K562 (cell line): ENCODE measurements around the gene AGMO. TPM values are rescaled to one million over a fixed set of nuclear protein-coding genes. Genes with fewer than 3 reads are reported as not detected.

Experiments
- ATAC-seq: fragments of 200-7000 bp; cut with Tn5 transposase; 3 replicates; pipeline ENCODE4 v1.9.1; 2020; ENCODE audit warnings: moderate library complexity
- BruUV-seq: library from RNA; stranded (reverse); fragments of 400-500 nt; replicated peaks from 2 replicates; lab custom pipeline; 2021; lab: Mats Ljungman, UMichigan
- CTCF ChIA-PET: fragments of 300-600 bp; formaldehyde crosslinking; extraction: SDS; loops from one replicate; lab custom pipeline; 2021; ENCODE audit warnings: low intra/inter-chr PET ratio; lab: Yijun Ruan, JAX
- POLR2A ChIA-PET: fragments of 300-600, 350-650 bp; sonication (Branson Sonifier 250); formaldehyde crosslinking; extraction: SDS; loops from one replicate; lab custom pipeline; 2021; ENCODE audit warnings: antibody characterized with exemption, inconsistent platforms; lab: Yijun Ruan, JAX
- DNase-seq, 4 experiments: peaks; one replicate each; pipeline versions ENCODE4 v3.0.0 to v3.0.0-alpha.2; 2011 to 2018; ENCODE audit warnings: low spot score in 3 of 4, mixed read lengths in 3 of 4; ENCODE audit errors: extremely low read depth in 1 of 4
- FAIRE-seq: peaks from 2 replicates; lab custom pipeline; 2011; peaks lifted over from hg19 to GRCh38; lab: Jason Lieb, UNC
- H2AFZ ChIP-seq: 2 replicates; pipeline ENCODE4 v1.6.0; 2011; ENCODE audit warnings: low read depth, low read length, control low read depth, inconsistent platforms
- H3K27ac ChIP-seq: fragments of 200-600 bp; 3 replicates; pipeline ENCODE4 v1.8.0; 2011; ENCODE audit warnings: low read depth, mild to moderate bottlenecking, control low read depth, inconsistent platforms, low read length, moderate library complexity, mixed read lengths; ENCODE audit errors: extremely low read depth
- H3K27me3 ChIP-seq, 2 experiments: fragments of 300-600 bp in 1 of 2; 2 replicates in 1 of 2; 3 replicates in 1 of 2; pipeline versions ENCODE4 v1.6.0 to v1.8.0; 2011; ENCODE audit warnings: inconsistent platforms in 2 of 2, low read length in 2 of 2, mild to moderate bottlenecking in 1 of 2, mixed read lengths in 1 of 2, moderate library complexity in 1 of 2; ENCODE audit not compliant: control insufficient read depth in 2 of 2, insufficient read depth in 2 of 2
- H3K36me3 ChIP-seq: fragments of 300-600 bp; 3 replicates; pipeline ENCODE4 v1.8.0; 2011; ENCODE audit warnings: mild to moderate bottlenecking, low read length, inconsistent platforms; ENCODE audit not compliant: control insufficient read depth, insufficient read depth
- H3K4me1 ChIP-seq, 2 experiments: fragments of 200-600 bp in 1 of 2; replicated peaks in 1 of 2; 2 replicates in 1 of 2; 3 replicates in 1 of 2; pipeline versions ENCODE4 v1.5.1 to v1.8.0; 2011; ENCODE audit warnings: inconsistent platforms in 2 of 2, low read length in 2 of 2, mild to moderate bottlenecking in 1 of 2, mixed read lengths in 1 of 2, moderate library complexity in 1 of 2; ENCODE audit not compliant: control insufficient read depth in 2 of 2, insufficient read depth in 2 of 2
- H3K4me2 ChIP-seq: 2 replicates; pipeline ENCODE4 v1.6.1; 2011; ENCODE audit warnings: low read length, control low read depth, inconsistent platforms, mixed read lengths; ENCODE audit not compliant: insufficient read depth
- H3K4me3 ChIP-seq: fragments of 200-600 bp; sonication (generic), shearing (Covaris generic); 2 replicates; pipeline ENCODE4 v1.5.1; 2016; ENCODE audit warnings: control low read depth, inconsistent platforms
- H3K79me2 ChIP-seq: fragments of 200-600 bp; 3 replicates; pipeline ENCODE4 v1.8.0; 2011; ENCODE audit warnings: low read length, inconsistent platforms; ENCODE audit not compliant: control insufficient read depth, insufficient read depth
- H3K9ac ChIP-seq, 2 experiments: 2 replicates each; pipeline versions ENCODE4 v1.6.0 to v1.6.1; 2011; ENCODE audit warnings: low read depth in 2 of 2, low read length in 2 of 2, control low read depth in 1 of 2, inconsistent platforms in 1 of 2, mild to moderate bottlenecking in 1 of 2, mixed read lengths in 1 of 2; ENCODE audit not compliant: insufficient read depth in 1 of 2
- H3K9me1 ChIP-seq: one replicate; pipeline ENCODE4 v1.6.0; 2011; ENCODE audit warnings: inconsistent platforms, mild to moderate bottlenecking, low read length, moderate library complexity; ENCODE audit not compliant: control insufficient read depth, insufficient read depth
- H3K9me3 ChIP-seq: replicated peaks from 2 replicates; pipeline ENCODE4 v1.5.1; 2011; ENCODE audit warnings: low read depth, low read length, inconsistent platforms; ENCODE audit not compliant: control insufficient read depth, insufficient read depth
- H4K20me1 ChIP-seq: replicated peaks from 2 replicates; pipeline ENCODE4 v1.6.1; 2011; ENCODE audit warnings: low read length, inconsistent platforms, mixed read lengths; ENCODE audit not compliant: control insufficient read depth, insufficient read depth
- CBFB ChIP-seq: sonication (generic); formaldehyde crosslinking; IDR thresholded peaks from 2 replicates; pipeline ENCODE4 v1.4.0; 2020; ENCODE audit warnings: mild to moderate bottlenecking, missing genetic modification reagents
- CREM ChIP-seq: IDR thresholded peaks from 2 replicates; pipeline ENCODE4 v1.6.1; 2014; ENCODE audit warnings: antibody characterized with exemption, low read depth
- FOXA3 ChIP-seq, 2 experiments: fragments of 450-650 bp in 1 of 2; sonication (generic) in 1 of 2; formaldehyde crosslinking; IDR thresholded peaks in 1 of 2; conservative IDR thresholded peaks in 1 of 2; 2 replicates each; pipeline versions ENCODE4 v1.4.0 to v1.8.0; 2020 to 2022; ENCODE audit warnings: mild to moderate bottlenecking in 2 of 2, missing genetic modification reagents in 1 of 2
- PCBP2 ChIP-seq: fragments of 200-400 bp; formaldehyde crosslinking; IDR thresholded peaks from 2 replicates; pipeline ENCODE4 v1.6.1; 2018; ENCODE audit warnings: low read length, low read depth, mild to moderate bottlenecking, moderate library complexity; ENCODE audit not compliant: poor library complexity, severe bottlenecking
- ZFPM2 ChIP-seq: fragments of 250-450 bp; sonication (Bioruptor Pico); IDR thresholded peaks from 2 replicates; pipeline ENCODE4 v1.5.1; 2022; ENCODE audit warnings: mild to moderate bottlenecking
- ZNF184 ChIP-seq: sonication (generic); formaldehyde crosslinking; IDR thresholded peaks from 2 replicates; pipeline ENCODE4 v1.5.0; 2020; ENCODE audit warnings: missing genetic modification reagents
- ZNF274 ChIP-seq: IDR thresholded peaks from 2 replicates; pipeline ENCODE4 v1.6.1; 2011; ENCODE audit warnings: low read depth, mild to moderate bottlenecking, low read length, moderate library complexity, borderline replicate concordance
- ZNF586 ChIP-seq: fragments of 450-650 bp; formaldehyde crosslinking; conservative IDR thresholded peaks from 2 replicates; pipeline ENCODE4 v1.4.0; 2020; ENCODE audit warnings: mild to moderate bottlenecking, moderate library complexity
- ZNF699 ChIP-seq: fragments of 250-450 bp; sonication (Bioruptor Pico); IDR thresholded peaks from 2 replicates; pipeline ENCODE4 v1.8.0; 2021; ENCODE audit warnings: mild to moderate bottlenecking, moderate library complexity; ENCODE audit not compliant: insufficient replicate concordance
- ZNF707 ChIP-seq: fragments of 250-450 bp; sonication (Bioruptor Pico); conservative IDR thresholded peaks from 2 replicates; pipeline ENCODE4 v1.8.0; 2022; ENCODE audit warnings: inconsistent platforms, mild to moderate bottlenecking, moderate library complexity
- WGBS: fragments of 100-300 bp; shearing (Covaris generic); methylation state at CpG from one replicate; pipeline ENCODE4 v1.1.6; 2016; ENCODE audit warnings: low coverage, mixed read lengths; ENCODE audit not compliant: insufficient coverage; ENCODE audit errors: missing lambda C conversion rate; 5-methylcytosine and 5-hydroxymethylcytosine counted together
- in situ Hi-C: fragments of 300-500 bp; cut with MboI; formaldehyde crosslinking; loops from 4 replicates; pipeline ENCODE4 v1.15.0; 2018; ENCODE audit warnings: inconsistent platforms, mixed read lengths
- intact Hi-C: fragments of 100-400 bp; cut with micrococcal nuclease; formaldehyde crosslinking; loops from 2 replicates; pipeline ENCODE4 v1.14.2; 2022
- polyA plus RNA-seq, 8 experiments: library from polyadenylated mRNA; depleted of rRNA in 4 of 8; stranded (reverse) in 5 of 8; unstranded in 3 of 8; fragments of >200 nt; fragmentation: Nextera tagmentation in 2 of 8; fragmentation: Illumina TruSeq in 1 of 8; extraction: Ambion mirVana in 2 of 8; extraction: Trizol in 1 of 8; gene quantifications; 2 replicates each; pipeline versions ENCODE4 v1.2.1 to v1.2.3, GENCODE V29; 2011 to 2014; ENCODE audit warnings: inconsistent platforms in 1 of 8, missing spikeins in 1 of 8
- total RNA-seq, 7 experiments: library from RNA; depleted of rRNA in 6 of 7; stranded (reverse); fragments of >200 nt in 6 of 7; fragmentation: Illumina TruSeq in 2 of 7; extraction: Trizol in 2 of 7; gene quantifications; 2 replicates each; pipeline versions ENCODE4 v1.2.1 to v1.2.3, GENCODE V29; 2011 to 2021; ENCODE audit warnings: low replicate concordance in 1 of 7
- TF ChIP-seq, protein P1 (sequence below): fragments of 450-650 bp; IDR thresholded peaks from 2 replicates; pipeline ENCODE4 v1.6.1; 2018; ENCODE audit not compliant: partially characterized antibody
- TF ChIP-seq, protein P2 (sequence below): fragments of 250-450 bp; sonication (Bioruptor Pico); IDR thresholded peaks from 2 replicates; pipeline ENCODE4 v1.8.0; 2022; ENCODE audit warnings: moderate library complexity, mild to moderate bottlenecking, inconsistent platforms
- TF ChIP-seq, protein P3 (sequence below): fragments of 250-450 bp; sonication (Bioruptor Pico); IDR thresholded peaks from 2 replicates; pipeline ENCODE4 v1.4.0; 2020; ENCODE audit warnings: mild to moderate bottlenecking, moderate library complexity, borderline replicate concordance

AGMO gene
- total and polyA plus RNA-seq, 9 of the 15 experiments (the other 6 are each of a cell fraction or from before 2014, with no cell fraction given) = 0.30 to 1.4 (median 0.69) TPM; not detected in 1

DNA sequence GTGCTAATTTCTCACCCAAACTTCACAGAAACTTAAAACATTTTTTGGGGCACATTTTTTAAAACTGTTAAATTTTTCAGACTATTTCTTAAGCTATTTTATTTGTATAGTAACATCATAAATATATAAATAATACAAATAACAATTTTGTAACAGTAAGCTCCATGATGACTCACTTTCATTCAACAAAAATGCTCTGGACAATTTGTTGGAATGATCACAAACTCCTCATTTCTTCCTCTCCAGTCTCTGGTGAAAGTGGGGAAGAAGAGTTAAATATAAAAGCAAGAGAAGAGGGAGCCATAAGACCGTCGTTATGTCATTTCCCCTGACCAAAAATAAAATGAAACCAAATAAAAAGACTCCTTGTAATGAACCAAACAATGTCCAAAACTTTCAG, 162.4 kb downstream of the AGMO start (continued):
- TF ChIP-seq, protein P1, sequence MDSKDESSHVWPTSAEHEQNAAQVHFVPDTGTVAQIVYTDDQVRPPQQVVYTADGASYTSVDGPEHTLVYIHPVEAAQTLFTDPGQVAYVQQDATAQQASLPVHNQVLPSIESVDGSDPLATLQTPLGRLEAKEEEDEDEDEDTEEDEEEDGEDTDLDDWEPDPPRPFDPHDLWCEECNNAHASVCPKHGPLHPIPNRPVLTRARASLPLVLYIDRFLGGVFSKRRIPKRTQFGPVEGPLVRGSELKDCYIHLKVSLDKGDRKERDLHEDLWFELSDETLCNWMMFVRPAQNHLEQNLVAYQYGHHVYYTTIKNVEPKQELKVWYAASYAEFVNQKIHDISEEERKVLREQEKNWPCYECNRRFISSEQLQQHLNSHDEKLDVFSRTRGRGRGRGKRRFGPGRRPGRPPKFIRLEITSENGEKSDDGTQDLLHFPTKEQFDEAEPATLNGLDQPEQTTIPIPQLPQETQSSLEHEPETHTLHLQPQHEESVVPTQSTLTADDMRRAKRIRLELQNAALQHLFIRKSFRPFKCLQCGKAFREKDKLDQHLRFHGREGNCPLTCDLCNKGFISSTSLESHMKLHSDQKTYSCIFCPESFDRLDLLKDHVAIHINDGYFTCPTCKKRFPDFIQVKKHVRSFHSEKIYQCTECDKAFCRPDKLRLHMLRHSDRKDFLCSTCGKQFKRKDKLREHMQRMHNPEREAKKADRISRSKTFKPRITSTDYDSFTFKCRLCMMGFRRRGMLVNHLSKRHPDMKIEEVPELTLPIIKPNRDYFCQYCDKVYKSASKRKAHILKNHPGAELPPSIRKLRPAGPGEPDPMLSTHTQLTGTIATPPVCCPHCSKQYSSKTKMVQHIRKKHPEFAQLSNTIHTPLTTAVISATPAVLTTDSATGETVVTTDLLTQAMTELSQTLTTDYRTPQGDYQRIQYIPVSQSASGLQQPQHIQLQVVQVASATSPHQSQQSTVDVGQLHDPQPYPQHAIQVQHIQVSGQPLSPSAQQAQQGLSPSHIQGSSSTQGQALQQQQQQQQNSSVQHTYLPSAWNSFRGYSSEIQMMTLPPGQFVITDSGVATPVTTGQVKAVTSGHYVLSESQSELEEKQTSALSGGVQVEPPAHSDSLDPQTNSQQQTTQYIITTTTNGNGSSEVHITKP = no peak
- TF ChIP-seq ZNF707 (CRISPR knock-in tag) (no peak), ZNF586 (no peak)
- TF ChIP-seq, all 486 proteins: peak for 0

DNA sequence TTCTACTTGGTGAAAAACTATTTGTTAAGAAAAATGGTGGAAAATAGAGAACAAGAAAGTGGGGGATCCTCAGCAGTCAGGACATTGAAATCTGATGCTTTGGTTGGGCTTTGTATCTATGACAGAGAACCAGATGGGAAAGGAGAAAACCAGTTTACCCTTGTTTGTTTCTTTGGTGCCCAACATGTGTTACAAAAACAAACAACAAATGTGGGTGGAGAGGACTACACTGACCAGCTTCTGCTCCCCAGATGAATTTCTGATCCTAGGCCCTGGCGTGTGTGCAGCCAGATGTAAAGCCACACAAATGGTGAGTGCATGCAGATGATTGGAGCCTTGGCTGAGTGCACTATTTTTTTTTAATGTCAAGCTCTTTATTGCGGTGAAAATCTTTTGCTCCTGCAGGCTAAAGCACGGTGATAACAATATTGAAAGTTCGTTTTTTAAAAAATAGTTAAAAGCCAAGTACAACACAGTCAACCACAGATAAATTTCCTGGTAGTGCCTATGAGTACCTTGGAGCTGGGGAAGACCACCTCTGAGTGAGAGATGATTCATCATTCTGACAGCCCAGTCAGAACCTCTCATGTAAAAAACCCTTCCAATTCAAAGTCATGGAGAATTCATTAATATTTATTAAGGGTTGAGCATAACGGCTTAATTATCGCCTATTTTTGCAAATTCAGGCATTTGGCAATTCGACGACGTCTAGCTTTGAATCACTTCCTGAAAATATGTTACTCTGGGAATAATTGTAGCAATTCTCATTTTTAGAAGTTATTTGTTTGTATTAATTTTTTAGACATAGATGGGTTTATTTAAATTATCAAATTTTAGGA, 163.7 kb downstream of the AGMO start:
- POLR2A ChIA-PET = interaction anchor here (0.6 kb wide), 1 partner anchor 310 kb away, joined by 3 read pairs; no protein-coding TSS in a partner anchor
- TF ChIP-seq ZFPM2 (CRISPR knock-in tag) = no peak
- TF ChIP-seq CREM = no peak
- no peak for TF ChIP-seq ZNF274
- TF ChIP-seq CBFB = no peak
- no peak for TF ChIP-seq PCBP2
- TF ChIP-seq, protein P2, sequence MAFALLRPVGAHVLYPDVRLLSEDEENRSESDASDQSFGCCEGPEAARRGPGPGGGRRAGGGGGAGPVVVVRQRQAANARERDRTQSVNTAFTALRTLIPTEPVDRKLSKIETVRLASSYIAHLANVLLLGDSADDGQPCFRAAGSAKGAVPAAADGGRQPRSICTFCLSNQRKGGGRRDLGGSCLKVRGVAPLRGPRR (CRISPR knock-in tag) = no peak
- TF ChIP-seq, protein P3, sequence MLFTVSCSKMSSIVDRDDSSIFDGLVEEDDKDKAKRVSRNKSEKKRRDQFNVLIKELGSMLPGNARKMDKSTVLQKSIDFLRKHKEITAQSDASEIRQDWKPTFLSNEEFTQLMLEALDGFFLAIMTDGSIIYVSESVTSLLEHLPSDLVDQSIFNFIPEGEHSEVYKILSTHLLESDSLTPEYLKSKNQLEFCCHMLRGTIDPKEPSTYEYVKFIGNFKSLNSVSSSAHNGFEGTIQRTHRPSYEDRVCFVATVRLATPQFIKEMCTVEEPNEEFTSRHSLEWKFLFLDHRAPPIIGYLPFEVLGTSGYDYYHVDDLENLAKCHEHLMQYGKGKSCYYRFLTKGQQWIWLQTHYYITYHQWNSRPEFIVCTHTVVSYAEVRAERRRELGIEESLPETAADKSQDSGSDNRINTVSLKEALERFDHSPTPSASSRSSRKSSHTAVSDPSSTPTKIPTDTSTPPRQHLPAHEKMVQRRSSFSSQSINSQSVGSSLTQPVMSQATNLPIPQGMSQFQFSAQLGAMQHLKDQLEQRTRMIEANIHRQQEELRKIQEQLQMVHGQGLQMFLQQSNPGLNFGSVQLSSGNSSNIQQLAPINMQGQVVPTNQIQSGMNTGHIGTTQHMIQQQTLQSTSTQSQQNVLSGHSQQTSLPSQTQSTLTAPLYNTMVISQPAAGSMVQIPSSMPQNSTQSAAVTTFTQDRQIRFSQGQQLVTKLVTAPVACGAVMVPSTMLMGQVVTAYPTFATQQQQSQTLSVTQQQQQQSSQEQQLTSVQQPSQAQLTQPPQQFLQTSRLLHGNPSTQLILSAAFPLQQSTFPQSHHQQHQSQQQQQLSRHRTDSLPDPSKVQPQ = no peak
- no peak for TF ChIP-seq ZNF699 (CRISPR knock-in tag)
- TF ChIP-seq FOXA3 (CRISPR knock-in tag; conservative IDR thresholded peaks at IDR 0.05 in 1 of 2, IDR thresholded peaks at IDR 0.05 in 1 of 2) = no peak
- no peak for TF ChIP-seq ZNF184

More for the DNA sequence above, 163.7 kb downstream of the AGMO start:
- Histone ChIP-seq H3K36me3 (no peaks in the 10 kb centered on the region), H4K20me1 (no peaks in the 10 kb centered on the region), H3K4me2 (no peak overlapping the region), H3K4me3 (no peak overlapping the region), H3K27ac (no peak overlapping the region), H3K9me1 (no peaks in the 10 kb centered on the region), H3K4me1 (no peaks in the 10 kb centered on the region), H3K9ac (no peak overlapping the region), H3K27me3 (no peaks in the 10 kb centered on the region), H3K9me3 (0 out of 2 replicates have a peak, but pooled peaks cover 3% of the 10 kb centered on the region), H3K79me2 (no peaks in the 10 kb centered on the region), H2AFZ (no peak overlapping the region)
- intact Hi-C loops (no loop called here), in situ Hi-C loops (no loop called here)
- ATAC-seq (no peak), DNase-seq (no peak), FAIRE-seq (no peak)
- WGBS = 2% methylated on average over 9 of the region's 9 CpGs
- CTCF ChIA-PET = no interaction called here
- BruUV-seq = no TSS peak
